GM13976 (cell line): ENCODE results near the gene WIPF2.
A peak's percentile ranks its signal among the peaks of the same experiment; 100 is the strongest.
"Not testable (repeated sequence)": the region's sequence is repeated elsewhere in the genome, so short reads cannot be mapped to it uniquely, and the experiment has no call there.

ENCODE experiments used
- DNase-seq: peaks from one replicate; pipeline ENCODE4 v3.0.0; 2012; ENCODE audit warnings: low spot score
- in situ Hi-C: fragments of 300-500 bp; cut with MboI; formaldehyde crosslinking; loops from one replicate; pipeline ENCODE4 v1.12.0; 2022; ENCODE audit warnings: low sequenced_read_pairs, mixed read lengths, inconsistent platforms; ENCODE audit not compliant: unreplicated experiment
- TF ChIP-seq, protein P1 (sequence below): IDR thresholded peaks from 2 replicates; pipeline ENCODE4 v1.5.1; 2012; ENCODE audit warnings: borderline replicate concordance, mild to moderate bottlenecking; ENCODE audit not compliant: insufficient read depth; ENCODE audit errors: extremely low read depth, missing control alignments, control extremely low read depth

WIPF2 gene

DNA sequence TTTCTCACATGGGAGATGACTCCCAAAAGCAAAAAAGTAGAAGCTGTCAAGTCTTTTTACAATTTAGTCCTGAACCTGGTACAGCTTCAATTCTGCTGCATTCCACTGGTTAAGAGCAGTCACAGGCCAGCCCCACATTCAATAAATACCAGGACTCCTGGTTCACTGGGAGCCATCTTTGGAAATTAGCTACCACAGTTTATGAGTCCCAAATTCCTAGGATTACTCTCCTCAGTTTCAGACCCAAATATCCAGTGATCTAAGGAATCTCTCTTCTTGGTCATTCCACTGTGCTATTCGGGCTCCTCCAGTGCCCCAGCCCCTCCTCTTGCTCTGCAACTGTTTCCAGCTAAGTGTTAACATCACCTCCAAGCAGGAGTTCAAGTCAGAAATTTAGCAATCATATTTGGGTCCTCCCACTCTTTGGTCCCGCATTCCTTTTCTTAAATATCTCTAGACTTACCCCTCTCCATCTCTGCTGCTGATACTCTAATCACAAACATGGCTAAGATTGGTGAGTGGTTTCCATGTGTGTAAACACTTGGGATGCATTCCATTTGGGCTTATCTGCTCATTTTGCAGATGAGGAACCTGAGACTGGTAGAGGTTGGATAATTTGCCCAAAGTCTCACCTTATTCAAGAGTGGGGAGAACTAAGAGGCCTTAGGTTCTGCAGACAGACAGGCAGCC, 9.6 kb upstream of the WIPF2 start:
- no peak for DNase-seq
- in situ Hi-C loops = loop anchor here (10.0 kb wide), 1 partner anchor 75 kb away; the partner anchor contains the start of gene CDC6
- TF ChIP-seq, protein P1, sequence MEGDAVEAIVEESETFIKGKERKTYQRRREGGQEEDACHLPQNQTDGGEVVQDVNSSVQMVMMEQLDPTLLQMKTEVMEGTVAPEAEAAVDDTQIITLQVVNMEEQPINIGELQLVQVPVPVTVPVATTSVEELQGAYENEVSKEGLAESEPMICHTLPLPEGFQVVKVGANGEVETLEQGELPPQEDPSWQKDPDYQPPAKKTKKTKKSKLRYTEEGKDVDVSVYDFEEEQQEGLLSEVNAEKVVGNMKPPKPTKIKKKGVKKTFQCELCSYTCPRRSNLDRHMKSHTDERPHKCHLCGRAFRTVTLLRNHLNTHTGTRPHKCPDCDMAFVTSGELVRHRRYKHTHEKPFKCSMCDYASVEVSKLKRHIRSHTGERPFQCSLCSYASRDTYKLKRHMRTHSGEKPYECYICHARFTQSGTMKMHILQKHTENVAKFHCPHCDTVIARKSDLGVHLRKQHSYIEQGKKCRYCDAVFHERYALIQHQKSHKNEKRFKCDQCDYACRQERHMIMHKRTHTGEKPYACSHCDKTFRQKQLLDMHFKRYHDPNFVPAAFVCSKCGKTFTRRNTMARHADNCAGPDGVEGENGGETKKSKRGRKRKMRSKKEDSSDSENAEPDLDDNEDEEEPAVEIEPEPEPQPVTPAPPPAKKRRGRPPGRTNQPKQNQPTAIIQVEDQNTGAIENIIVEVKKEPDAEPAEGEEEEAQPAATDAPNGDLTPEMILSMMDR = no peak

DNA sequence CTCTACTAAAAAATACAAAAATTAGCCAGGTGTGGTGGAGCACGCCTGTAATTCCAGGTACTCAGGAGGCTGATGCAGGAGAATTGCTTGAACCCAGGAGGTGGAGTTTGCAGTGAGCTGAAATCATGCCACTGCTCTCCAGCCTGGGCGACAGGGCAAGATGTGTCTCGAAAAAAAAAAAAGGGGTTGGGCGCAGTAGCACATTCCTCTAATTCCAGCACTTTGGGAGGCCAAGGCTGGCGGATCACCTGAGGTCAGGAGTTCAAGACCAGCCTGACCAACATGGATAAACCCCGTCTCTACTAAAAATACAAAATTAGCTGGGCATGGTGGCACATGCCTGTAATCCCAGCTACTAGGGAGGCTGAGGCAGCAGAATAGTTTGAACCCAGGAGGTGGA, 5.2 kb upstream of the WIPF2 start:
- DNase-seq, in situ Hi-C loops: not testable (repeated sequence)

DNA sequence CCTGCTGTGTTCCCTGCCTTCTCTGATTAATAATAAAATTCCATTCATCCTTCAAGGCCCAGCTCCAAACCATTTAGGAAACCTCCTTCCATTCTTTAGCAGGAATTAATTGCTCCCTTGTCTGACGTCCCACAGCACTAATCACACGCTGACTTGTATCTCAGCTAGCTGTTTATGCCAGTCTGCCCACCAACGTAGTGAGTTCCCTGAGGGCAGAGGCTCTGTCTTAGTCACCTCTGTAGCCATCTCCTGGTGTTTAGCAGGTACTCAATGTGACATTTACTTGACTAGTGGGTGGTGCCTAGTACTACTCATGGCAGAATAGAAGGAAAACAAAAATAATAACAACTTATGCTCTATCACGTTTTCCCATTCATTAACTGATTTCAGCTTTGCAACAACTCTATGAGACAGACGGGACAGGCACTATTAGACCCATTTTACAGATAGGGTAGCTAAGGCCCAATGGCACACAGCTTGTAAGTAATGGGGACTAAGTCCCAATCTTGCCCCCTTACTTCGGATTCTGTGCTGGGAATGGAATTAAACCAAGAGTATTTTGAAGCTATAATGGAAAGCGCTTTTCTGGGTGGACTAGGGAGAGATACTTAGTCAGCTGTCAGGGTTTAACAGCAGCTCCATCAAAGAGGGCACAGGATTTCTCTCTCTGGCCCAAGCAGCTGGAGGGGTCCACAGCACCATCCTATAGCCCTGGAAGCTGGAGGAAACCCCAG, 931 bp upstream of the WIPF2 start:
- TF ChIP-seq, protein P1 = no peak
- in situ Hi-C loops = no loop called here
- no peak for DNase-seq

DNA sequence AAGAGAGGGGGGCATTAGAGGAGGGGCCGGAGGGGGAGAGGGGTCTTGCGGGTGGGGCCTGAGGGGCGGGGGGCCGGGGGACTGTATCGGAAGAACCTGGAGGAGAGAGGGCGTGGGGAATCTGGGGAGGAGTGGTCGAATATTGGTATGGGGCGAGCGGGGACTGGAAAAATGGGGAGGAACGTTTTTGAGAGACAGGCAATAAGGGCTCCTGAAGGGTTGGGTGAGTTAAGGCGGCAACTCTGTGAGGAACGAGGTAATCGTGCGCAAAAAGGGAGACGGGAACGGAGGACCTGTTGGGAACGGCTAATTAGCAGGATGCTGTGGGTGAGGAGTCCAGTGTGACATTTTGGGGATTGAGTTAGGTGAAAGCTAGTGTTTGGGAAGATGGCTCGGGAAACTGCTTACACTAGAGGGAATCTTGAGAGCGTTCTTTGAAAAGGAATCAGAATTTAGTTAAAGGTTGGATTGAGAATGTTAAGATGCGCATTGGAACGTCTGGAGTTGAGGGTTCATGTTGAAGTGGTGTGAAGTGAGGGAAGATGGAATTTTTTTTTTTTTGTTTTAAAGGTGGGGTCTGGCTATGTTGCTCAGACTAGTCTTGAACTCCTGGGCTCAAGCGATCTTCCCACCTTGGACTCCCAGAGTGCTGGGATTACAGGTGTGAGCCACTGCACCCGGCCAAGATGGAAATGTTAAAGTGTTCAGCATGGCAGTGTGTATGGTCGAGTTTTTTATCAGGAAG, 662 bp downstream of the WIPF2 start:
- DNase-seq = peak; percentile 68
- in situ Hi-C loops = no loop called here
- TF ChIP-seq, protein P1 = no peak

DNA sequence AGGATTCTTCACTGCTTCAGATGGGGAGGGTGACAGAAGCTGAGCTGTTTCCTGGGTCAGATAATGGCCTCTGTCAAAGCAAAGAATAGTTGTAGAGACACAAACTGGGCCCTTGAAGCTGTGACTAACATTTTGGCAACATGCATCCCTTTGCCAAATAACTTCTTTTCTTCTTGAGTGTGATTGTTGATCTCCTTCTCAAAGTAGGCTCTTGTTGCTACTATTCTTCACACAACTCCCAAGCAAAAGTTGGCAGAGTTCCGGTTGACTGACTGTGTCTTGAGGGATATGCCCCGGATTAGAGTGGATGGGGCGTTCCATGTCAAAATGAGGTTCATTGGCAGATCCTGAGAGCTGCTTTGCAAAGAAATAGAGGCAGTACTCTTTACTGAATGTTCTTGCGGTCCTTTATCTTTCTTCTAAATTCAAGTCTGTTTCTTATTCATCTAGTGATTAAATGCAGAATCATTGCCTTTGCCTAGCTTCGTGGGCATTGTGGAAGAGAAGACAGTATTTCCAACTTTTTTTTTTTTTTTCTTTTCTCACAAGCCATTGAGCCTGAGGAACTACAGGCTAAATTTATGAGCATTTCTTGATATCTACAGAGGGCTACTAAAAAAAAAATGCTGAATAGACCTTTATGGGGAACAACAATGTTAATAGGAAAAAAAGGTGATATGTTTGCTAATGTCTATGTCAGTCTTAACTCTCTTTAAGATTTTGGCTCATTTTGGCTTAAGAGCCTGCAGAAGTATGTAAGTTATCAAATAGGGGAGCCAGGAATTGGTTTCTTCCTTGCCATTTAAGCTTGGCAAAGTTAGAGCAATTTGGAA, 5.8 kb downstream of the WIPF2 start:
- in situ Hi-C loops = no loop called here
- DNase-seq = no peak
- TF ChIP-seq, protein P1 = no peak

DNA sequence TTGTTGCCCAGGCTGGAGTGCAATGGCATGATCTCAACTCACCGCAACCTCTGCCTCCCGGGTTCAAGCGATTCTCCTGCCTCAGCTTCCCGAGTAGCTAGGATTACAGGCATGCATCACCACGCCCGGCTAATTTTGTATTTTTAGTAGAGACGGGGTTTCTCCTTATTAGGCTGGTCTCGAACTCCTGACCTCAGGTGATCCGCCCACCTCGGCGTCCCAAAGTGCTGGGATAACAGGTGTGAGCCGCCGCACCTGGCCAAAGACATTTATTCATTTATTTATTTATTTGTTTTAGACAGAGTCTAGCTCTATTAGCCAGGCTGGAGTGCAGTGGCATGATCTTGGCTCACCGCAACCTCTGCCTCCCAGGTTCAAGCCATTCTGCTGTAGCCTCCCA, 10.0 kb downstream of the WIPF2 start:
- DNase-seq, in situ Hi-C loops: not testable (repeated sequence)

DNA sequence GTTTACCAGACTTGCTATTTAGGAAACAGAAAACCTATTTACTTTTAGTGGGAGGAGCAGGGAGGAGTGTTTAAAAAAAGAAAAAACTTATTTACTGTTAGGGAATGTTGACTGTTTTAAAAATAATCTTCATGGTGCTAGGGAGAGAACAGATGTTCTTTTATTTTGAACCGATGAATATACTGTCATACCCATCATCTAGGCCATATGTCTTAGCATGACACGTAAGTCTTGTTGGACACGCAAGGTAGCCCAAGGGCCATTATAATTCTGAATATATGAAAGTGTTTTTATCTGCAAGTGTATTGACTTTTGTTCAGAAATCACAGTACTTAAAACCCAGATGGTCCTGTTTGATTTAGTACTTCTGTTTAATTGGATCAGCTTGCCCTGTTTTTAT, 11.6 kb downstream of the WIPF2 start:
- TF ChIP-seq, protein P1 = no peak
- in situ Hi-C loops = no loop called here
- DNase-seq = no peak

DNA sequence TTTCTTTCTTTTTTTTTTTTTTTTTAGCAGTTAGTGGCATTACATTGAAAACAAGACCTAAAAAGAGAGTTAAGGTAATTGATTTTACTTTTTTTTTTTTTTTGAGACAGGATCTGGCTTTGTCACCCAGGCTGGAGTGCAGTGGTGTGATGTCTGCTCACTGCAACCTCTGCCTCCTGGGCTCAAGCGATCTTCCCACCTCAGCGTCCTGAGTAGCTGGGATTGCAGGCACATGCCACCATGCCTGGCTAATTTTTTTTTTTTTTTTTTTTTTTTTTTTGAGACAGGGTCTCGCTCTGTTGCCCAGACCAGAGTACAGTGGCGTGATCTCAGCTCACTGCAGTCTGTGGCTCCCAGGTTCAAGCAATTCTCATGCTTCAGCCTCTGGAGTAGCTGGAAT, 12.8 kb downstream of the WIPF2 start:
- in situ Hi-C loops, DNase-seq: not testable (repeated sequence)
